ENCODE results near the gene SIM1.

DNA sequence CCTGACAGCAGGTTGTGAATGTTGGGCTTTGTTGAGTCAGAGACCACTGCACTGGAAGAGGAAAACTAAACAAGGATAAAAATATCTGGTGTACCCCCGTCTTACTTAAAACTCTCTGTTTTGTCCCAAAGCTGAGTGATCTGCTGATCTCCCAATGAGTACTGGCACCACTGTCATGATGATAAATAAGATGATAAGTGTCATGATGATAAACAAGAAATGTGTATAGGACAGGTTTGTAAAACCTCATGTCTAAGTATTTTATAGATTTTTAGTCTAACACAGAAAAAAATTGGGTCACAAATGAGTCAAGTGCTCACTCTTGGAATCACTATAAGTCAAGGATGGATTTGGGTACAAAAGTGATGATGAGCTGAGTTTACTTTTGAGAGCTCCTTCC lies 8.5 kb upstream of the SIM1 start:
- TF ChIP-seq, protein P1, sequence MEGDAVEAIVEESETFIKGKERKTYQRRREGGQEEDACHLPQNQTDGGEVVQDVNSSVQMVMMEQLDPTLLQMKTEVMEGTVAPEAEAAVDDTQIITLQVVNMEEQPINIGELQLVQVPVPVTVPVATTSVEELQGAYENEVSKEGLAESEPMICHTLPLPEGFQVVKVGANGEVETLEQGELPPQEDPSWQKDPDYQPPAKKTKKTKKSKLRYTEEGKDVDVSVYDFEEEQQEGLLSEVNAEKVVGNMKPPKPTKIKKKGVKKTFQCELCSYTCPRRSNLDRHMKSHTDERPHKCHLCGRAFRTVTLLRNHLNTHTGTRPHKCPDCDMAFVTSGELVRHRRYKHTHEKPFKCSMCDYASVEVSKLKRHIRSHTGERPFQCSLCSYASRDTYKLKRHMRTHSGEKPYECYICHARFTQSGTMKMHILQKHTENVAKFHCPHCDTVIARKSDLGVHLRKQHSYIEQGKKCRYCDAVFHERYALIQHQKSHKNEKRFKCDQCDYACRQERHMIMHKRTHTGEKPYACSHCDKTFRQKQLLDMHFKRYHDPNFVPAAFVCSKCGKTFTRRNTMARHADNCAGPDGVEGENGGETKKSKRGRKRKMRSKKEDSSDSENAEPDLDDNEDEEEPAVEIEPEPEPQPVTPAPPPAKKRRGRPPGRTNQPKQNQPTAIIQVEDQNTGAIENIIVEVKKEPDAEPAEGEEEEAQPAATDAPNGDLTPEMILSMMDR (IDR thresholded peaks at IDR 0.05) = no peak
- TF ChIP-seq ZFX (IDR thresholded peaks at IDR 0.05; ENCODE audit: borderline replicate concordance) = no peak

All from 22Rv1 (cell line).